OCI-LY3 (cell line): ENCODE results near the gene PTPRN2.
"Not testable (repeated sequence)": the region's sequence is repeated elsewhere in the genome, so short reads cannot be mapped to it uniquely, and the experiment has no call there.

Source experiments
- EZH2phosphoT487 ChIP-seq: fragments of 200-600 bp; shearing (Covaris generic); IDR thresholded peaks from 2 replicates; pipeline ENCODE4 v1.6.1; 2018; ENCODE audit warnings: antibody characterized with exemption, mixed run types, low read depth
- TF ChIP-seq, protein P1 (sequence below): fragments of 200-600, 300-600 bp; sonication (generic); IDR thresholded peaks from 2 replicates; pipeline ENCODE4 v1.5.1; 2014; ENCODE audit warnings: antibody characterized with exemption, low read length, low read depth

DNA sequence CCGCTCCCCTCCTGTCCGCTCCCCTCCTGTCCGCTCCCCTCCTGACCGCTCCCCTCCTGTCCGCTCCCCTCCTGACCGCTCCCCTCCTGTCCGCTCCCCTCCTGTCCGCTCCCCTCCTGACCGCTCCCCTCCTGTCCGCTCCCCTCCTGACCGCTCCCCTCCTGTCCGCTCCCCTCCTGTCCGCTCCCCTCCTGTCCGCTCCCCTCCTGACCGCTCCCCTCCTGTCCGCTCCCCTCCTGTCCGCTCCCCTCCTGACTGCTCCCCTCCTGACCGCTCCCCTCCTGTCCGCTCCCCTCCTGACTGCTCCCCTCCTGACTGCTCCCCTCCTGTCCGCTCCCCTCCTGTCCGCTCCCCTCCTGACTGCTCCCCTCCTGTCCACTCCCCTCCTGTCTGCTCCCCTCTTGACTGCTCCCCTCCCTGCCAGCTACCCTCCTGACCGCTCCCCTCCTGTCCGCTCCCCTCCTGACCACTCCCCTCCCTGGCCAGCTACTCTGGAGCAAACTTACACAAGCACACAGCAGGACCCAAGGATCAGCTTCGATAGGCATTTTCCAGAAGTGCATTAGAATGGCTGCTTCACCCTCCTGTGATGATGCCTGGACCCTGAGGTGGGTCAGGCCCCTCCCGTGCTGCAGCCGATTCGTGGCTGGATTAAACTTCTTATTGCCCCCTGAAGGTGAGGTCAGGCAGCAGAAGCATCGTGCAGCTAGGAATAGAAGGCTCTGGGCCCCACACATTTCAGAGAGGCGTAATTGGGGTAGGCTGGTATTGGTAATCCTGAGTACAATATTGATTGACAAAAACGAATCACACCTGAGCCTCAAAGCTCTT, 235.5 kb downstream of the PTPRN2 start:
- TF ChIP-seq, protein P1, sequence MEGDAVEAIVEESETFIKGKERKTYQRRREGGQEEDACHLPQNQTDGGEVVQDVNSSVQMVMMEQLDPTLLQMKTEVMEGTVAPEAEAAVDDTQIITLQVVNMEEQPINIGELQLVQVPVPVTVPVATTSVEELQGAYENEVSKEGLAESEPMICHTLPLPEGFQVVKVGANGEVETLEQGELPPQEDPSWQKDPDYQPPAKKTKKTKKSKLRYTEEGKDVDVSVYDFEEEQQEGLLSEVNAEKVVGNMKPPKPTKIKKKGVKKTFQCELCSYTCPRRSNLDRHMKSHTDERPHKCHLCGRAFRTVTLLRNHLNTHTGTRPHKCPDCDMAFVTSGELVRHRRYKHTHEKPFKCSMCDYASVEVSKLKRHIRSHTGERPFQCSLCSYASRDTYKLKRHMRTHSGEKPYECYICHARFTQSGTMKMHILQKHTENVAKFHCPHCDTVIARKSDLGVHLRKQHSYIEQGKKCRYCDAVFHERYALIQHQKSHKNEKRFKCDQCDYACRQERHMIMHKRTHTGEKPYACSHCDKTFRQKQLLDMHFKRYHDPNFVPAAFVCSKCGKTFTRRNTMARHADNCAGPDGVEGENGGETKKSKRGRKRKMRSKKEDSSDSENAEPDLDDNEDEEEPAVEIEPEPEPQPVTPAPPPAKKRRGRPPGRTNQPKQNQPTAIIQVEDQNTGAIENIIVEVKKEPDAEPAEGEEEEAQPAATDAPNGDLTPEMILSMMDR, result not testable (repeated sequence)
- TF ChIP-seq EZH2phosphoT487, result not testable (repeated sequence)
